GM18511 (cell line): ENCODE data around the gene HABP2.

Experiments used
- ATAC-seq: cut with Tn5 transposase; IDR thresholded peaks from one replicate; pipeline ENCODE4 v1.9.1; 2021; ENCODE audit warnings: mild to moderate bottlenecking, moderate library complexity; ENCODE audit not compliant: unreplicated experiment

The HABP2 gene

DNA sequence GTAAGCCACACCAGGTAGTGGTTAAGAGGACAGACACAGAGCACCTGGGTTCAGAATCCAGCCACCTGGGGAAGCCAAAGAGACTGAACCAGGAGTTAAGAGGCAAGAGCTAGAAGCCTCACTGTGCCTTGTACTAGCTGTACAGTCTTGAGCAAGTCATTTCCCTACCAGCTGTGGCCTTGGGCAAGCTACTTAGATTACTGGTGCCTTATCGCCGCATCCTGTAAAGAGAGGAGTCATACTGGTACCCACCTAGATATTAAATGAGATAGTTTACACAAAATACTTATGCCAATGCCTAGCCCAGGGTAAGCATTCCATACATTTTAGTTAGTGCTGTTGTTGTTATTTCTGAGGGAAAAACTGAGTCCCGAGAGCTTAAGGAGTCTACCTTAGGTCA, 47.7 kb downstream of the HABP2 start:
- no peak for ATAC-seq

DNA sequence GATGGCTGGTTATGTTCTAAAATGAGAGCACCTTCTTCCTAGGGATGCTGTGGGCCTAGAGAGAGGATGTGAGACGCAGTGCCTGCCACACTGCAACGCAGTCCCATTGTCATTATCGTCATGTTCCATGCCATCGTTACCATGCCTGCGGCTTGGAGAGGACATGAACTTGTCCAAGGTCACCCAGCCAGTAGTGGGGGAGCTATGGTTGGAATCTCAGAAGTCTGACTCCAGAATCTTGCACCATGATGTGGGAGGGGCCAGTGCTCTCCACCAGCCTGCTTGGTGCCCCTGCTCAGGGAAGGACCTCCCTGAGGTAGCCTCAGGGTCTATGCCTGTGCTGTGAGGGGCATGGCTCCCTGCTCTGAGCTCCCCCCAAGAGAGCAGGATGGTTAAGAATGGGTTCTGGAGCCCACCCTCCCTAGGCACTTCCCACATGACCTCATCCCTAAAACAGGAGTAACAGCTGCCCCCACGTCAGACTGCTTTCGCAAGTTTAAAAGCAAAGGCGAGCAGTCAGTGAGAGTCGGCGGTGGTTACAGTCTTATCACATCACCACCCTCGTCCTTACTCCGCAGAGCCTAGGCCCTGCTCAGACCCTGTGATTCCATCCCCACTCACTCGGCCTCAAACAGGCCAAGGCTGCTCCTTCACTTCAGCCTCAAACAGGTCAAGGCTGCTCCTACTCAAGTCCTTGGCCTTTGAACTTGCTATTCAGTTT, 50.4 kb downstream of the HABP2 start:
- ATAC-seq: no peak

DNA sequence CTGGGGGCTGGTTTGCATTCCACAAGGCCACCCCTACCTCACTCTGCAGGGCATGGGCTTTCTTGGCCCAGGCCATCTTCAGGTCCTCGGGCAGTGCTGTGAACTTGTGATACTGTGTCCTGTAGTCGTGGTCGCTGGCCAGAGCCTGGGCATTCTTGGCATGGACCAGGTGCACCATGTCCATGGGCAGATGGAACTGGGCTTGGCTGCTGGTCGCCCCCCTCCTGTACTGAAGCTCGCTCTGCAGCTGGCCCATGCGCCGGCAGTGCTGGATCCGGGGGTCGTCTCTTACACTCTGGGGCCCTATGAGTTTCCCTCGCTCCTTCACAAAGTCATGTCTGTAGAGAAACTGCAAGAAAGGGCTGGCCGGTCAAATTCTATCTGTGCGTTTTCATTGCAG, 51.7 kb downstream of the HABP2 start:
- ATAC-seq: no peak

DNA sequence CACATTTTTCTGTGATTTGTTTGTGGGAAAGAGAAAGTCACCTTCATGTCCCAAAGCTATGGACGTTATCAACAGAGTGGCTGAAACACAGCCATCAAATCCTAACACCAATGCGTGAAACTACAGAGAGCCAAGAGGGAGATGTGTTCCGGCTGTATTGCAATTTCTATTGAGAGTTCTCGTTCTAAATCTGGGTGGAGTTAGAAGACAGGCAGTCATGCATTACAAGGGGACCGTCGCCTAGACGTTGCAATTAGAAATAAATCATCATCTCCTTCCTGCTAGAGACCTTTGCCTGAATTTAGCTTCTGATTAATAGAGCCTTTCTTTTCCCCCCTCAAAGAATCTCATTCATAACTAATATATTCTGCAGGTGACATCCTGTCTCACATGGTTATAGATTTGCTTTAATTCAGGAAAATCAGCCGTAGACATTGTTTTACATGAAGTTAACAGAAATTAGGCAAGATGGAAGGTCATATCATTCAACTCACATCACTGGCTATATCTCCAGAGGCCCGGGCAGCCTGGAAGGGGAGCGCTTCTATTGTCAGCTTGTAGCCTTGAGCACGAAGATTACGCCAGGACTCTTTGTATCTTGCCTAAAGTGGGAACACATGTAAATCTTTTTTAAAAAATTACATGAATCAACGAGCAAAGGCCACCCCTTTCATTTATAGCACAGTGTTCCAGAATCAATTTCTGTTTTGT, 52.6 kb downstream of the HABP2 start:
- ATAC-seq: no peak

DNA sequence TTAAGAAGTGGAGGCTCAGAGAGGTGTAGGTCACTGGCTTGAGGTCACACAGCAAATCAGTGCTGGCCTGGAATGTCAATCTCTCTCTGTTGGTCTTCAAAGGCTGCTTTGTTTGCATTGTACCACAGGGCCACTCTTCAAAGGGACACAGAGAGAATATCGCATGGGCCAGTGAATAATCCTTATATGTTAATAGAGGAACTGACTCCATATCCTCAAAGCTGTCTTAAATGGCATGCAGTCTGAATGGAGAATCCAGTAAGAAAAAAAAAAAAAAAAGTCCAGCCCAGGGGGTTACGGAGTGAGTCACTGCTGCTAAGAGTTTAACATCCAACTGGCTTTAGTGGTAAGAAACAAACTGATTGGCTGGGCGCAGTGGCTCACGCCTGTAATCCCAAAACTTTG, 56.9 kb downstream of the HABP2 start:
- no peak for ATAC-seq

DNA sequence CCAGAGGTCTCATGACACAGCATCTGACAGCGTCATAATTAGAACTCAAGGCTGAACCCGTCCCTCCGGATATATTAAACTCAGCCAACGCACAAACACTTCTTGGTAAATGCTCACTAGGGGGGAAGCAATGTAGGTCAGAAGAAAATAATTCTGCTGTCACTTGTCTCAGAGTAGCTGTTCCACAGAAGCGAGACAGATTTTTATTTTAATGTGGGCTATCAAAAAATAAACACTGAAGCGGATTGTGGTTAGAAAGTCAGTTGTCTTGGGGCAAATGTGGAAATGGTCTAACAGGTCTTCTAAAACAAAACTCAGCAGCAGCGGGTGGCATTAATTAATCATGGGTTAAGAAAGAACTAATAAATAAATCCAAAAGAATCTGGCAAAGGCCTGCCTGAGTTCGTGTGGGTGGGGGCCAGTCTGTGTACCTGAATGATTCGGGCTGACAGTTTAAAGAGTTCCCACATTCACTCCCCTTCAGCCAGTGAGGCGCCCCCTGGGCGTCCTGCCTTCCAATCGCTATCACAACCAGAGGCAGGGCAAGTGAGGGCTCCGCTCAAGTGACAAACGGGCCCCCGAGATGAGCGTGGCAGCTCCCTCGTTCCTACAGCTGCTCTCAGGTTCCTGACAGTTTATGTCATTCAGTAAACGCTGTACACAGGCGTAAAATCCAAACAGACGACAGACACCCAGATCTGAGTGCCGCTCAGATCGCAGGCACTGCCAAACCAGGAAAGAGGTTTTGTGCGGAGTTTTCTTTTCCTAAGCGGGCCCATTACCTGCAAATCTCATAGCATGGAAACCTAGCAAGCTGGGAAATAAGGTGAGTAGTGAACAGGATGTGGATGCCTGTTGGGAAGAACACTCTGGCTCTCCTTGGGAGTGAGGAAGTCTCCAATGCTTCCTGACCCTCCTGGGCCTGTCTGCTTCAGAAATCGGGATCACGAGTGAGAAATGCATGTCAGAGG, 58.1 kb downstream of the HABP2 start:
- no peak for ATAC-seq

DNA sequence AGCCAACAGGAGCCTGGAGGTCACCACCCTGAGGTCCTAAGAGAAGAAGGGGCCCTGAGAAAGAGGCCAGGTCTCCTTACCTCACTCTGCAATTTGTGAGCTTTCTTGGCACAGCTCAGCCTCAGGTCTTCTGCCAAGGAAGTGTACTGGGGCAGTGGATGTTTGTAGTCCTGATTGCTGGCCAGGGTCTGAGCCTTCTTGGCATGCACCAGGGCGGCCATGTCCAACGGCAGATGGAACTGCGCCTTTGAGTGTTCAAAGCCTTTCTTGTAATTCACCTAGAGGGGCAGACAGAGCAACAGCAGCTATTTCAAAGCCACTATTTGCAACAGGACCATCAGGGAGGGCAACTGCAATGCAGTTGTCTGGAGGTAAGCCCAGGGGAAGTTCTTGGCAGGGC, 59.3 kb downstream of the HABP2 start:
- ATAC-seq: no peak

DNA sequence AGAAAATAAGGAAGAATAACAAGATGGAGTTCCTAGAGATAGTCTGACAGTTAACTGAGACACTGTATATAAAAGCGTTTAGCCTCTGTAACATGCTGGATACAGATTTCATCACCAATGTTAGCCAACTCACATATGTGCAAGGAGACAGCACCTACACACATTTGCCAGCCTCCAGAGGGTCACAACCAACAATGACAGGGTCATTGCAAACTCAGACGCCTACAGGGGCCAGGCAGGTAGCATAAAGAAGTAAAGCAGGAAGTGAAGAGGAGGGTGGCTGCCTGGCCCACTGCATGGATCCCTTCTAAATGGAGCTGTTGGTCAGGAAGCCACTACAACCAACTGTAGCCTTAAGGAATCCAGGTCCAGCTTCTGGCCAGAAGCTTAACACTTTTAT, 60.6 kb downstream of the HABP2 start:
- no peak for ATAC-seq

DNA sequence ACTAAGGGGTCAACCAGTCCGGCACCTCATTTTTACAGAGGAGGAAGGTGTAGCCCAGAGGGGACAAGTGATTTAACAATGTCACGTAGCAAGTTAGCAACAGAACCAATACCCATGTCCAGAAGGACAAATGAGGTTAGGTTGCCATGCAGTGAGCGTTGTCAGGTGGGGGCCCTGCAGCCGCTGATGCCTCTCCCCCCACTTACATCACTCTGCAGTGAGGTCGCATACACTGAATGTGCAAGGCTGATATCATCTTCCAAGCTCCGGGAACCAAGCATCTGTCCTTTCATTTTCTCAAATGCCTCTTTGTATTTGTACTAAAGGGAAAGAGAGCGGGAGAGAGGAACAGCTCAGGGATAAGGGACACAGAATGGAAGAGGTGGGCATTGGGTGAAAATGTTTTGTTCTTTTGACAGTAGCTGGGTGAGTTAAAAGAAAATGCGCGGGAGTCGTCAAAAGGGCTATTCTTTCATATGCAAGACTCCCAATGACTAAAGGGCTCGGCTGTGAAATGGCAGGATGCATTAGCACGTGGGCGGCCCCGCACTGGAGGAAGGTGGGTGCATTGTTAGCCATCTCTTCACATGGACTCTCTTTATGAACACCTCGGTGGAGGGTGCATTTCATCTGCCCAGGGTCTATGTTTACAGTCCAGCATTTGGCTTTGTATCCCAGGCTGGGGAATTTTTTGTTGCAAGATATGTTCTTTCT, 61.3 kb downstream of the HABP2 start:
- ATAC-seq: no peak

DNA sequence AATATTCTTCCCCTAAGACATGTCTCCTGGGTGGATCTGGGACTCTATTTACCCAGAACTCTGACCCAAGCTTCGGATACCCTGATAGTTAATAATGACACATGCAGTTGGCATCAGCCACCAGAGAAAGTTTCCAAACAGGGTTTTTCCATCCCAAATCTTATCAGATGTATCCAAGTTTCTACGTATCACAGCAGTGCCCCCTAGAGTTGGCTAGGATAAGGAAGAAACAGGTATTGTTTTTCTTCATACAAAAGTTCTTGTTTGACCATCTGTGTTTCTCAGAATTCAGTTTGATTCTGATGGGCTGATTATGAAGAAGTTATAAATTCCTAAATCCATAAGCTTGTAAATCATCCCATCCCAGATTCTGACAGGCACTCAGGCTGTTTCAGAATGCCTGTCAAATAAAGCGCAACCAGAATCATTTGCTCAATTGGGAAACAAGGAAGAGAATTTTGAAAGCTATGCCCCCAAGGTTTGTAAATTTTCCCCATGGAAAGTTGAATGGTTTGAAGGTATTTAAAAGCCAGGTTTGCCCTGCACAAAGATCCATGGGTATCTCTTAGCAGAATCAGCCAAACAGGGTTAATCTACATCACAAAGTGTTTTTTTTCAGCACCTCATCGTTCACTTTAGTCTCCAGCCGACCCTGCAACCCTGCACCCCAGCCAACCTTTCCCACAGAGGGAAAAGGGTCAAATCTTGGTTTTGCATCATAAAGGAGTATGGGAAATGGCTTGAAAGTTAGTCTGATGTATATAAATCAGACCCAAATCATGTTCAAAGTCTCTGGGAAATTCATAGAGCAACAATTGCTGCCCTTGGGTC, 63.6 kb downstream of the HABP2 start:
- no peak for ATAC-seq

DNA sequence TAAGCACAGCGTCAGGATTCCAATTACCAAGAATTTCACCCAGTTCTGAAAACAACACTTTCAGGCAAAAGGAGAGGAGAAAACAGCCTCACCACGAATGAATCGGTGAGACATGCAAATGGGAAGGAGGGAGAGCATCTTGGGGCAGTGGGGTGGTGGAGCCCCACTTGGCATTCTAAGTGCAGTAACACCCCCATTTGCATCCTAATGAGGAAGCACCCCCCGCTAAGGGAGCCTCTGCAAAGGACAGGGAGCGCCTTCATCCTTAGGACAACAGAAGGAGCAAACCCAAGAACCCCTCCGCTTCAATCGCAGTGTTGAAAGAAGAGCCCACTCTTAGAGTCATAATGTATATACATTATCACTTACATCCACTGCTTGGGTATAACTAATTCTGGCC, 64.2 kb downstream of the HABP2 start:
- ATAC-seq: no peak

DNA sequence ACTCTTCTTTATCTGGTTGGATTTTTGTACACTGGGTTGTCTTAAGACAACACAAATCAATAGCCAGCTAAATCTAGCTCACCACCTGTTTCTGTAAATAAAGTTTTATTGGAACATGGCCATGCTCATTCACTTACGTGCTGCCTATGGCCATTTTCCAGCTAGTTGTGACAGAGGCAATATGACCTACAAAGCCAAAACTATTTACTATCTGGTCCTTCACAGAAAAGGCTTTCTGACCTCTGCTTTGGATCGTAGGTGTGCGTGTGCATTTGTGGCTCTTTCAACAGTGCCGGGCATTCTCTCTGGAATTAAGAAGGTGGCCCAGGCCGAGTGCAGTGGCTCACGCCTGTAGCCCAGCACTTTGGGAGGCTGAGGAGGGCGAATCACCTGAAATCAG, 65.5 kb downstream of the HABP2 start:
- no peak for ATAC-seq

DNA sequence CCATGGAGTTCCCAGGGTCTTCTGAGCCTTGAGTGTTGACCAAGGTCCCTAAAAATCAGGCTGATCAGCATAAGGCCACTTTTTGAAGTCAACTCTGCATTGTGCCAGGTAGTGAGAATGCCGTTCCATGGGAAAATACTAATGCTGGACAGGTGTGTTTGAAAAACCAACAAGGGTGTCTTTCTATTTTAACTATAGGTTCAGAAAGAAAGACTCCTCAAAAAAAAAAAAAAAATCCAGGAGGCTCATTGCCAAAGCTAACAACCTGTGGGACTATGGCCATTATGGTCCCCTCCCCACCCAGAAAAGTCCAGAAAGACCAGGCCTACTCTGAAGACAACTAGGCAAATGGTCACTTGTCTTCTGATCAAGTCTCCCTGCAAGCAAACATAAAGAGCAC, 66.5 kb downstream of the HABP2 start:
- no peak for ATAC-seq

DNA sequence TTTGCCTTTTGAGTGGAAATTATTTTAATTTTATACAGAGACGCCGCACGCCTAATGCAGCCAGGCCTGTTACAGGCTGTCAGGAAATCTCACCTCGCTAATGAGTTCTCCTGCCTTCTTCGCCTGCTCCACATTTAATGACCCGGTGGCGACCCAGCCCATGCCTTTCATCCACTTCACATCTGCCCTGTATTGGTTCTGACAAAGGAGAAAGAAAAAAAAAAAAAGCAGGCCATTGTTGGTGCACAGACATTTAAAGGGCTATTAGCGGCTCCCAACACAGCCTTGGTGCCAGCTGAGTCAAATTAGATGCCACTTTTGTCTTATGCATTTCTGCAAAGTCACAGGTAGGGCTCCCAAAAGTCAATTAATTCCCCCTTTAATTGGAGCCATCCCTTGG, 67.7 kb downstream of the HABP2 start:
- no peak for ATAC-seq

DNA sequence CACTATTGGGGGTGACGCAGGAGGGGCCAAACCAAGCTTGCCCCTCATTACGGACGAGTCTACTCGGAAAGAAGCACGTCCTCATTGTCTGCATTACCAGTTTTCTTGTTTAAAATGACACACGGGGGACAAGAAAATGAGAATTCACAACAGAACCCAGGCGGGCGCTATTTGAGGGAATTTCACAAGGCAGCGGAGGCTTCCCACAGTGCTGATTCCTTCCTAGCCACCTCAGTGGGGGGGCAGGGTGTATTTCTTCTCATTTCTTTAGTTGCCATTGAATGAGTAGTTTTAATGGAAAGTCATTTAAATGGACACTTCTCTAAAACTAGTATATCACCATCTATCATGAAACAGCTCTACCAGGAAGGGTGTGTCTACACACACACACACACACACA, 68.1 kb downstream of the HABP2 start:
- ATAC-seq: no peak

DNA sequence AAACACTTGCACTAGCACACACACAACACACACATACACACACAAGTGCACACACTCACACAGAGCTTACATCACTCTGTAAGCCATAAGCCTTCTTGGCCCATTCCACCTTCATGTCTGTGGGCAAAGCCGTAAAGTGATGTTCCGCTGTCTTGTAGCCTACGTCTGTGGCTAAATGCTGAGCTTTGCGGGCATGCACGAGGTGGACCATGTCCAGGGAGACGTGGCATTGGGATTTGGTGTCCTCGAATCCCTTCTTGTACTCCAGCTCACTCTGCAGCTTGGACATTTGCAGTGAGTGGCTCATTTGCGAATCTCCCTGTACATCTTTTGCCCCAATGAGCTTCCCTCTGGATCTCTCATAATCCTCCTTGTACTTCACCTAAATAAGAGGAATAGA, 68.9 kb downstream of the HABP2 start:
- no peak for ATAC-seq

DNA sequence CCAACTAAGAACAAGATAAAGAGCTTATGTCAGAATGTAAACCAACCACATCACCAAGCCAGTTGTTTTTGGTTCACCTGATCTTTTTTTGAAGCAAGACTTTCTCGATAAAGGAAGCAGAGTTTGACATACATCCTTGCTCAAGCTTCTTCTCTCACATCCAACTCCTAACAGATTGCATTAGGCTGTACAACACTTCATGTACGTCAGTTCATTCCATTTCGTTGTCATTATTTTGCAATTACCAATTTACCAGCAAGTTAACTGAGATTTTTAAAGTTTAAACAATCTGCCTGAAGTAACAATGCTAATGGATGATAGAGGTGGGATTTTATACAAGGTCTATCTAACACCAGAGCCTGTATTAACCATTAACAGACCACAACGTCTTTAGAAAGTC, 70.0 kb downstream of the HABP2 start:
- ATAC-seq: no peak

DNA sequence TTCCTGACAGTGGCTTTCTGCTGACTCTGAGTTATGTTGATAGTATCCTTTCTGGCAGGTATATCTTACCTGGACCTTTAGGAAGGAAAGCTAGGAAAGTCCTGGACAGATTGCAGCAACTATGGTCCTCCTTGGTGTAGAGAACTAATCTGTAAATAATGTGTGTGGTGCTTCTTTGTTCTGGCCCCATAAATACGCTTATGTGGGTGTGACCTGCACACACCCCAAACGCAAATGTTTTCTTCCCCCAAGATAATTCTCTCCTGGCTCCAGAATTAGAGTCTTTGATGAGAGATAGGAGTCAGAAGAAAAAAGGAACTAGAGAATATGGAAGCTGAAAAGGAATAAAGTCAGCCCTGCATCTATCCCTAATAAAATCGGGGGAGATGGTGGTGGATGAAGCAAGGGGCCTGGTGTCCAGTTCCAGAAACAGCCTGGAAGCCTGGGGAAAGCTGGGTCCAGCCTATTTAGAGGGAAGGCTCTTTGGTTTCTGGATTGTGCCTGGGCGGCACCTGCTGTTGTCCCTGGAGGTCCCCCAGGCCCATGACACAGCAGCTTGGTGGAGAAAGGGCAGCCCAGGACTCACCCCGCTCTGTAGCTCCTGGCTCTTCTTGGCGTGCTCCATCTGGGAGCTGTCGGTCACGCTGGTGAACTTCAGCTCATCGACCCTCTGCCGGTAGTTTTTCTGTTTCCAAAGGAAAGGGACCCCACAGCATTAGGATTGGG, 72.8 kb downstream of the HABP2 start:
- no peak for ATAC-seq

DNA sequence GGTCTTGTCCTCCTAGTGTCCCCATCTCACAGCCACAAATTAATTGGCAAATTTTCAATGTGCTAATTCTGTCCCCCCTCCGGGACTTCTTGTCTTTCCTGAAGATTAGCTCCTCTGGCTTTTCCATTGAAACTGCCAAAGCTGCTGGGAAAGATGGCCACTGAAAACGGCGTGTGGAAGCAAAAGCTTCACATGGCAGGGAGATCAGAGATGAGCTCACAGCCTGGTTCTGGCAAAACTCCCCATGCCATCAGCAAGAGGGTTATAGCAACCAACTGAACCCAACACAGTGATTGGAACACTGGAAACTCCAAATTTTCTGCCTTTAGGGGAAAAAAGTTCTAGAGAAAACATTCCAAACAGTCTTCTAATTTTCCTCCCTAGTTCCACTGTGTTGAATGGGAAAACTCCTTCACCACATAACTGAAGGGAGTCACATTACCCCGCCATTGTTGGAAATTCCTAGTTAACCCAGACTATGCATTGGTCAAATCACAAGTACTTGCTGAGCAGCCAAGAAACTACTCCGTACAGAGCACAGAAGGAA, 74.0 kb downstream of the HABP2 start:
- no peak for ATAC-seq
